Right lobe of liver (tissue), 4 donors: Measurements from ENCODE around the gene ULBP3.

Experiments
- POLR2A ChIP-seq: fragments of 450-650 bp; IDR thresholded peaks from one replicate; pipeline ENCODE4 v1.6.1; 2017; ENCODE audit warnings: antibody characterized with exemption, mild to moderate bottlenecking
- TF ChIP-seq, protein P1 (sequence below), 4 donors: fragments of 200-600 bp in 3 of 4; fragments of 450-650 bp in 1 of 4; IDR thresholded peaks; one replicate each; pipeline versions ENCODE4 v1.5.1 to v1.8.0; 2016 to 2022; ENCODE audit warnings: antibody characterized with exemption in 4 of 4, mild to moderate bottlenecking in 2 of 4
- donor health status: DM: no; HTN: no; CAD: no.
- donor health status: DM: no; HTN: no; CAD: no.
- donor health status: DM: no; HTN: yes; CAD: no.

DNA sequence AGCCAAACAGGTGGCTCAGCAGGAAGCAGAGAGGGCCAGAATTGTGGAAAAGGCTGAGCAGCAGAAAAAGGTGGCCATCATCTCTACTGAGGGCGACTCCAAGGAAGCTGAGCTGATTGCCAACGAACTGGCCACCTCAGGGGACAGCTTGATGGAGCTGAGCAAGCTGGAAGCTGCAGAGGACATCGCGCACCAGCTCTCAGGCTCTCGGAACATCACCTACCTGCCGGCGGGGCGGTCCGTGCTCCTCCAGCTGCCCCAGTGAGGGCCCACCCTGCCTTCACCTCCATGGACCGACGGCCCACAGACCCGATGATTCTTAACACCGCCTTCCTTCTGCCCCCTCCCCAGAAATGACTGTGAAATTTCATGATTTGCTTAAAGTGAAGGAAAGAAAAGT is 25.8 kb downstream of the ULBP3 start:
- TF ChIP-seq, protein P1, sequence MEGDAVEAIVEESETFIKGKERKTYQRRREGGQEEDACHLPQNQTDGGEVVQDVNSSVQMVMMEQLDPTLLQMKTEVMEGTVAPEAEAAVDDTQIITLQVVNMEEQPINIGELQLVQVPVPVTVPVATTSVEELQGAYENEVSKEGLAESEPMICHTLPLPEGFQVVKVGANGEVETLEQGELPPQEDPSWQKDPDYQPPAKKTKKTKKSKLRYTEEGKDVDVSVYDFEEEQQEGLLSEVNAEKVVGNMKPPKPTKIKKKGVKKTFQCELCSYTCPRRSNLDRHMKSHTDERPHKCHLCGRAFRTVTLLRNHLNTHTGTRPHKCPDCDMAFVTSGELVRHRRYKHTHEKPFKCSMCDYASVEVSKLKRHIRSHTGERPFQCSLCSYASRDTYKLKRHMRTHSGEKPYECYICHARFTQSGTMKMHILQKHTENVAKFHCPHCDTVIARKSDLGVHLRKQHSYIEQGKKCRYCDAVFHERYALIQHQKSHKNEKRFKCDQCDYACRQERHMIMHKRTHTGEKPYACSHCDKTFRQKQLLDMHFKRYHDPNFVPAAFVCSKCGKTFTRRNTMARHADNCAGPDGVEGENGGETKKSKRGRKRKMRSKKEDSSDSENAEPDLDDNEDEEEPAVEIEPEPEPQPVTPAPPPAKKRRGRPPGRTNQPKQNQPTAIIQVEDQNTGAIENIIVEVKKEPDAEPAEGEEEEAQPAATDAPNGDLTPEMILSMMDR (IDR thresholded peaks at IDR 0.05) = no peak
- no peak for TF ChIP-seq POLR2A
